Upper lobe of right lung (tissue), 1 donor: ENCODE data around the gene DIP2C. TPM values are rescaled to one million over a fixed set of nuclear protein-coding genes. Genes with fewer than 3 reads are reported as not detected.
A peak's percentile ranks its signal among the peaks of the same experiment; 100 is the strongest.
"Not testable (repeated sequence)": the region's sequence is repeated elsewhere in the genome, so short reads cannot be mapped to it uniquely, and the experiment has no call there.

ENCODE experiments used
- ATAC-seq: fragments of 200-7000 bp; cut with Tn5 transposase; one replicate; pipeline ENCODE4 v1.9.1; 2020; ENCODE audit warnings: mild to moderate bottlenecking, moderate library complexity
- DNase-seq: peaks from one replicate; pipeline ENCODE4 v3.0.0-alpha.2; 2020
- H3K27ac ChIP-seq: fragments of 200-600 bp; one replicate; pipeline ENCODE4 v1.8.0; 2022
- H3K27me3 ChIP-seq: fragments of 200-600 bp; one replicate; pipeline ENCODE4 v1.8.0; 2022; ENCODE audit warnings: mild to moderate bottlenecking
- H3K36me3 ChIP-seq: fragments of 200-600 bp; one replicate; pipeline ENCODE4 v1.8.0; 2022
- H3K4me1 ChIP-seq: fragments of 200-600 bp; one replicate; pipeline ENCODE4 v1.8.0; 2022
- H3K4me3 ChIP-seq: fragments of 200-600 bp; one replicate; pipeline ENCODE4 v1.8.0; 2022; ENCODE audit warnings: mild to moderate bottlenecking
- H3K9me3 ChIP-seq: fragments of 200-600 bp; one replicate; pipeline ENCODE4 v1.8.0; 2022
- intact Hi-C: fragments of 100-400 bp; cut with DNase I; formaldehyde crosslinking; loops from one replicate; pipeline ENCODE4 v1.11.0; 2022
- total RNA-seq: library from RNA; stranded (reverse); fragmentation: NEBNext Ultra II Directional; extraction: Animal tissue kit (Norgen Biotek cat#: 25700); gene quantifications from one replicate; pipeline ENCODE4 v1.2.1, GENCODE V29; 2021
- TF ChIP-seq, protein P1 (sequence below): fragments of 200-600 bp; IDR thresholded peaks from one replicate; pipeline ENCODE4 v1.8.0; 2022; ENCODE audit warnings: antibody characterized with exemption
- donor health status: DM: no; HTN: yes; CAD: no; lungs with severe emphysema.

Gene DIP2C
- total RNA-seq, 1 donor from 2014 or later: 17.3 TPM

DNA sequence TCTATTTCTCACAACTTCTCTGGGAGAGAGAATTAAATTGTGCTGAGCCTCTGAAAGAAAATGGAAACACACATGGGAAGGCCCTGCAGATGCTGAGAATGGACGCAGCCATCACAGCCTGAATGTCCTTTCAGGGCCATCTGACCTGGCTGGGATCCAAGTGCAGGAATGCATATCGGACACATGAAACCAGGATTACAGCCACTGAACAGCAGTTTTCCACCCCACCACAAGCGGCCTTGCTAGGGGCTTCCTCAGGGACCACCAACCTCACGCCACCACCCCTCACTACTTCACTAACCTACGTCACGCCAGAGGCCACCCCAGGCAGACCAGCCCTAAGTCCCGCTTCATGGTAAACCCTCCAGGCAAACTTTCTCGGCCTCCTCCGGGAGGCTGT, 103.3 kb downstream of the DIP2C start:
- intact Hi-C loops: no loop called here
- H3K4me3 ChIP-seq: no peak overlapping the region
- DNase-seq: peak; percentile 27
- no peak for ATAC-seq
- TF ChIP-seq, protein P1, sequence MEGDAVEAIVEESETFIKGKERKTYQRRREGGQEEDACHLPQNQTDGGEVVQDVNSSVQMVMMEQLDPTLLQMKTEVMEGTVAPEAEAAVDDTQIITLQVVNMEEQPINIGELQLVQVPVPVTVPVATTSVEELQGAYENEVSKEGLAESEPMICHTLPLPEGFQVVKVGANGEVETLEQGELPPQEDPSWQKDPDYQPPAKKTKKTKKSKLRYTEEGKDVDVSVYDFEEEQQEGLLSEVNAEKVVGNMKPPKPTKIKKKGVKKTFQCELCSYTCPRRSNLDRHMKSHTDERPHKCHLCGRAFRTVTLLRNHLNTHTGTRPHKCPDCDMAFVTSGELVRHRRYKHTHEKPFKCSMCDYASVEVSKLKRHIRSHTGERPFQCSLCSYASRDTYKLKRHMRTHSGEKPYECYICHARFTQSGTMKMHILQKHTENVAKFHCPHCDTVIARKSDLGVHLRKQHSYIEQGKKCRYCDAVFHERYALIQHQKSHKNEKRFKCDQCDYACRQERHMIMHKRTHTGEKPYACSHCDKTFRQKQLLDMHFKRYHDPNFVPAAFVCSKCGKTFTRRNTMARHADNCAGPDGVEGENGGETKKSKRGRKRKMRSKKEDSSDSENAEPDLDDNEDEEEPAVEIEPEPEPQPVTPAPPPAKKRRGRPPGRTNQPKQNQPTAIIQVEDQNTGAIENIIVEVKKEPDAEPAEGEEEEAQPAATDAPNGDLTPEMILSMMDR: no peak
- H3K4me1 ChIP-seq: no peaks in the 10 kb centered on the region
- no peak overlapping the region for H3K27ac ChIP-seq
- no peaks in the 10 kb centered on the region for H3K36me3 ChIP-seq
- H3K27me3 ChIP-seq: no peaks in the 10 kb centered on the region
- H3K9me3 ChIP-seq: no peaks in the 10 kb centered on the region

DNA sequence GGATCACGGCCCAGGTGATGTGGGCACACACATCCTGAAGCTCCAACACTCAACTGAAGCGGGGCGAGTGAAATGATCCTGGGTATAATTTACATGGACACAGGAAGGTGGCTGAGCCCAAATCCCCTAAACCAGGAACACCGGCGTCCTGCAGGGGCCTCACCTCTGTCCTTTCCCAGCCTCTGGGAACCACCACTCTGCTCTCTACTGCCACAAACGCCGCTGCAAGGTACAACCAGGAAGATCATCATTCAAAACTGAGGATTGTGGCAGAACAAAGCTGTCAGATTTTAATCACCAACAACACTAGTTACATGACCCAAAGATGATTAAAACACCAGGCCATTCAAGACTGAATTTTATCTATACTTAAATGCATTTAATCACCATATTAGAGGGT, 104.0 kb downstream of the DIP2C start:
- H3K27ac ChIP-seq: no peak overlapping the region
- no peak overlapping the region for H3K4me3 ChIP-seq
- TF ChIP-seq, protein P1: no peak
- ATAC-seq (no peak), DNase-seq (peak; percentile 39)
- H3K4me1 ChIP-seq: no peaks in the 10 kb centered on the region
- intact Hi-C loops: no loop called here
- H3K9me3 ChIP-seq: no peaks in the 10 kb centered on the region
- H3K27me3 ChIP-seq: no peaks in the 10 kb centered on the region
- no peaks in the 10 kb centered on the region for H3K36me3 ChIP-seq

DNA sequence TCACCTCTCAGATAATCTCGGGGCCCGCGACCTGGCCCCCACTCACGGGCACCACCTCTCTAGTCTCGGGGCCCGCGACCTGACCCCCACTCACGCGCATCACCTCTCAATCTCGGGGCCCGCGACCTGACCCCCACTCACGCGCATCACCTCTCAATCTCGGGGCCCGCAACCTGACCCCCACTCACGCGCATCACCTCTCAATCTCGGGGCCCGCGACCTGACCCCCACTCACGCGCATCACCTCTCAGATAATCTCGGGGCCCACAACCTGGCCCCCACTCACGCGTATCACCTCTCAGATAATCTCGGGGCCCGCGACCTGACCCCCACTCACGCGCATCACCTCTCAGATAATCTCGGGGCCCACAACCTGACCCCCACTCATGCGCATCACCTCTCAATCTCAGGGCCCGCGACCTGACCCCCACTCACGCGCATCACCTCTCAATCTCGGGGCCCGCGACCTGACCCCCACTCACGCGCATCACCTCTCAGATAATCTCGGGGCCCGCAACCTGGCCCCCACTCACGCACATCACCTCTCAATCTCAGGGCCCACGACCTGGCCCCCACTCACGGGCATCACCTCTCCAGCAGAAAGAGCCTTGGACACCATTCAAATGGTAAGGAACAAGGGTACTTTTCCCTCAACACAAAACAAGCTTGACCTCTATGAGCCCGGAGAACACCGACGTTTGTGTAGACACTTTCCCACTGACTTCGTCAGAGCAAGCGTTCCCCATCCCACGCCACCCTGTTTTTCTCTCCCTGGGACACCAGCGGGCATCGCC, 104.8 kb downstream of the DIP2C start:
- H3K27ac ChIP-seq, H3K4me1 ChIP-seq, intact Hi-C loops, H3K27me3 ChIP-seq, H3K9me3 ChIP-seq, H3K4me3 ChIP-seq, H3K36me3 ChIP-seq, ATAC-seq: not testable (repeated sequence)
- peak; percentile 22 for DNase-seq

DNA sequence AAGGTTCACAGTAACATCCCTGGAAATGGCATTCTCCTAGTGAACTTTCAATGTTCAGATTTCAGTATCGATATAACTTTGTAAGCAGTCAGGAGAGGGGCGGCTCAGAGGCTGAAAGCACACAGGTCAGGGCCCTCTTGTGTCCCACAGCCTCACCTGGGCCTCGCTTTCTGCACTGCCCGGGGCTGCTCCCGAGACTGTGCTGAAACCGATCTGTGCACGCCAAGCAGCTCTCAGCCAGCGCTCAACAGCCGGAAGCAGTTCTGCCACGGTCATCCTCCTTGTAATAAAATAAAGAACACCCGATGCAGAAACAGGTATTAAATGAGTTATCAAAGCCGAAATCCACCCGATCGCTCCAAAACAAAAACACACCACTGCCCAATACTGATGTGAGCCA, 106.0 kb downstream of the DIP2C start:
- Histone ChIP-seq H3K27me3 (no peaks in the 10 kb centered on the region), H3K4me3 (no peak overlapping the region), H3K27ac (no peak overlapping the region), H3K36me3 (no peaks in the 10 kb centered on the region), H3K4me1 (no peaks in the 10 kb centered on the region), H3K9me3 (no peaks in the 10 kb centered on the region)
- DNase-seq (peak; percentile 43), ATAC-seq (no peak)
- TF ChIP-seq, protein P1: no peak
- intact Hi-C loops: no loop called here

DNA sequence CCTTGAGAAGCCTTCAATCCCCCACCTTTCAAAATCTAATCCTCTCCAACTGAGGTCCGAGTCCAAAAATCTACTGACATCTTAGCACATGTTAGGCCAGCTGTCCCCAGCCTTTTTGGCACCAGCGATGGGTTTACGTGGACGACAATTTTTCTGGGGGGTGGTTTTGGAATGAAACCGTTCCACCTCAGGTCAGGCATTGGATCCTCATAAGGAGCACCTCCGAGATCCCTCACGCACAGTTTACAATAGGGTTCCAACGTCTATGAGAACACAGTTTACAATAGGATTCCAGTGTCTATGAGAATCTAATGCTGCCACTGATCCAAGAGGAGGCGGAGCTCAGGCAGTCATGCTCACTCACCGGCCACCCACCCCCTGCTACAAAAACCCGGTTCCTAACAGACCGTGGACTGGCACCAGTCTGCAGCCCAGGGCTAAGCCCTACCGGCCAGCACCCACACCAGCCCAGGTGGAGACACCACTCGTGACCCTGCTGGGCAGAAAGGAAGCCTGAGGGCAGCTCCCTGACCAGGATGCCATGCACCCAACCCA, 107.6 kb downstream of the DIP2C start:
- intact Hi-C loops: no loop called here
- no peak overlapping the region for H3K4me3 ChIP-seq
- ATAC-seq (no peak), DNase-seq (no peak)
- no peaks in the 10 kb centered on the region for H3K4me1 ChIP-seq
- no peaks in the 10 kb centered on the region for H3K9me3 ChIP-seq
- TF ChIP-seq, protein P1: no peak
- no peak overlapping the region for H3K27ac ChIP-seq
- H3K27me3 ChIP-seq: no peaks in the 10 kb centered on the region
- no peaks in the 10 kb centered on the region for H3K36me3 ChIP-seq

DNA sequence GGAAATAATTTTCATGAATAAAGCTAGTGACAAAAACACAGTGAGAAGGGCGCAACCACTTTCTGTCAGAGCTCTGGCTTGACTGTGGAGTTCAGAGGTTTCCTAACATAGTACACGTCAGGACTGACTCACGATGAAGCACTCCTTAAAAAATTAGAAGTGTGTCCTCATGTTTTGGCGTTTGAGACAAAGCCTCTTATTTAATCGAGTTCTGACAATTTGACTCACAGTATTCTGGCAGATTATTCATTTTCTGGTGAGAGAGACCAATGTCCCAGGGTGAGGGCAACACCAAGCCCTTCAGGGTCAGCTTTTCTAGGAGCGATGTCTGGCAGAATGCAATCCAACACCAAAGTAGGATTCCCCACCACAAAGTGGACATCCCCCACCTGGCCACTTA, 108.7 kb downstream of the DIP2C start:
- no peaks in the 10 kb centered on the region for H3K36me3 ChIP-seq
- ATAC-seq: peak; percentile 81
- H3K27me3 ChIP-seq: no peaks in the 10 kb centered on the region
- H3K9me3 ChIP-seq: no peaks in the 10 kb centered on the region
- intact Hi-C loops: no loop called here
- TF ChIP-seq, protein P1: no peak
- H3K4me1 ChIP-seq: no peaks in the 10 kb centered on the region
- no peak for DNase-seq
- H3K27ac ChIP-seq: no peak overlapping the region
- H3K4me3 ChIP-seq: no peak overlapping the region
